GM12801 (cell line): Measurements from ENCODE around the gene MAPKAP1.

Experiments used
- CTCF ChIP-seq: IDR thresholded peaks from one replicate; pipeline ENCODE4 v1.5.1; 2011; ENCODE audit warnings: control low read depth; ENCODE audit not compliant: insufficient read length; ENCODE audit errors: extremely low read depth

MAPKAP1 gene

GRCh38 chr9:125486576-125486975 lies 220.4 kb downstream of the MAPKAP1 start:
- no peak for TF ChIP-seq CTCF

- TF ChIP-seq CTCF: no peak
These were observed 220.9 kb downstream of the MAPKAP1 start for GRCh38 chr9:125486152-125486508.

GRCh38 chr9:125485471-125486151 lies 221.4 kb downstream of the MAPKAP1 start:
- TF ChIP-seq CTCF: no peak

- no peak for TF ChIP-seq CTCF
These were observed 222.4 kb downstream of the MAPKAP1 start for GRCh38 chr9:125484350-125485282.

- no peak for TF ChIP-seq CTCF
These were observed 223.3 kb downstream of the MAPKAP1 start for GRCh38 chr9:125483697-125484096.

GRCh38 chr9:125479846-125480615 lies 227.0 kb downstream of the MAPKAP1 start:
- TF ChIP-seq CTCF: no peak

- no peak for TF ChIP-seq CTCF
These were observed 229.9 kb downstream of the MAPKAP1 start for GRCh38 chr9:125477089-125477544.
